NCI-H460 (cell line): ENCODE measurements around the gene CREB3L1. TPM values are rescaled to one million over a fixed set of nuclear protein-coding genes. Genes with fewer than 3 reads are reported as not detected.

Source experiments
- DNase-seq: peaks from one replicate; pipeline ENCODE4 v3.0.0-alpha.2; 2016; ENCODE audit warnings: low read depth; ENCODE audit errors: extremely low read depth
- polyA plus RNA-seq: library from polyadenylated mRNA; depleted of rRNA; stranded (reverse); fragments of >200 nt; gene quantifications from 2 replicates; pipeline ENCODE4 v1.2.3, GENCODE V29; 2014; cell fraction: nucleus; rRNA removed
- total RNA-seq: library from RNA; depleted of rRNA; stranded (reverse); fragments of >200 nt; shearing (Covaris generic); gene quantifications from 2 replicates; pipeline ENCODE4 v1.2.3, GENCODE V29; 2014; rRNA removed

CREB3L1 gene, protein sequence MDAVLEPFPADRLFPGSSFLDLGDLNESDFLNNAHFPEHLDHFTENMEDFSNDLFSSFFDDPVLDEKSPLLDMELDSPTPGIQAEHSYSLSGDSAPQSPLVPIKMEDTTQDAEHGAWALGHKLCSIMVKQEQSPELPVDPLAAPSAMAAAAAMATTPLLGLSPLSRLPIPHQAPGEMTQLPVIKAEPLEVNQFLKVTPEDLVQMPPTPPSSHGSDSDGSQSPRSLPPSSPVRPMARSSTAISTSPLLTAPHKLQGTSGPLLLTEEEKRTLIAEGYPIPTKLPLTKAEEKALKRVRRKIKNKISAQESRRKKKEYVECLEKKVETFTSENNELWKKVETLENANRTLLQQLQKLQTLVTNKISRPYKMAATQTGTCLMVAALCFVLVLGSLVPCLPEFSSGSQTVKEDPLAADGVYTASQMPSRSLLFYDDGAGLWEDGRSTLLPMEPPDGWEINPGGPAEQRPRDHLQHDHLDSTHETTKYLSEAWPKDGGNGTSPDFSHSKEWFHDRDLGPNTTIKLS
- total RNA-seq: 0.12 and 1.7 TPM in 2 replicates
- not detected in 2 replicates for polyA plus RNA-seq

DNA sequence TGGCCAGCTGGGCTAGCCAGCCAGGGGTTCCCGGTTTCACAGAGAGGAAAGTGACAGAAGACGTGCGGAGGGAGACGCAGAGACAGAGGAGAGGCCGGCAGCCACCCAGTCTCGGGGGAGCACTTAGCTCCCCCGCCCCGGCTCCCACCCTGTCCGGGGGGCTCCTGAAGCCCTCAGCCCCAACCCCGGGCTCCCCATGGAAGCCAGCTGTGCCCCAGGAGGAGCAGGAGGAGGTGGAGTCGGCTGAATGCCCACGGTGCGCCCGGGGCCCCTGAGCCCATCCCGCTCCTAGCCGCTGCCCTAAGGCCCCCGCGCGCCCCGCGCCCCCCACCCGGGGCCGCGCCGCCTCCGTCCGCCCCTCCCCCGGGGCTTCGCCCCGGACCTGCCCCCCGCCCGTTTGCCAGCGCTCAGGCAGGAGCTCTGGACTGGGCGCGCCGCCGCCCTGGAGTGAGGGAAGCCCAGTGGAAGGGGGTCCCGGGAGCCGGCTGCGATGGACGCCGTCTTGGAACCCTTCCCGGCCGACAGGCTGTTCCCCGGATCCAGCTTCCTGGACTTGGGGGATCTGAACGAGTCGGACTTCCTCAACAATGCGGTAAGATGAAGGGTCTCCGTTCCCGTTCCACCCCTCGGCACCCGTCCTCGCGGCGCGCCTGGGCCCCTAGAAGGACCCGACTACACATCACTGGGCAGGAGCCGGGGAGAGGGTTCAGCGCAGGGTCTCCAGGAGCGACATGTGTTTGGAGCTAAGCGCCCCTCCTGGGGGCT lies at the start of gene CREB3L1:
Gene CREB3L1, plus strand, starts transcription at position 41 of the 765 bp plus-strand sequence. Its CDS starts 450 bp downstream, at position 491.
- no peak for DNase-seq

DNA sequence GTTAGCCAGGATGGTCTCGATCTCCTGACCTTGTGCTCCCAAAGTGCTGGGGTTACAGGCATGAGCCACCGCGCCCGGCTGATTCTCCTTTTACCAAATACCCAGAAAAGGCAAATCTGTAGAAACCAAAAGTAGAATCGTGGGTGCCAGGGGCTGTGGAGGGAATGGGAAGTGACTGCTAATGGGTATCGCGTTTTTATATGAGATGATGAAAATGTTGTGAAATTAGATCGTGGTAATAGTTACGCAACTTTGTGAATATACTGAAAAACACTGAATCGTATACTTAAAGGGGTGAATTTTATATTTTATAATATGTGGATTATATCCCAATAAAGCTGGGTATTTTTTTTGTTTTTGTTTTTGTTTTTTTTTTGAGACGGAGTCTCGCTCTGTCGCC lies 48.2 kb upstream of the CREB3L1 start:
- no peak for DNase-seq

DNA sequence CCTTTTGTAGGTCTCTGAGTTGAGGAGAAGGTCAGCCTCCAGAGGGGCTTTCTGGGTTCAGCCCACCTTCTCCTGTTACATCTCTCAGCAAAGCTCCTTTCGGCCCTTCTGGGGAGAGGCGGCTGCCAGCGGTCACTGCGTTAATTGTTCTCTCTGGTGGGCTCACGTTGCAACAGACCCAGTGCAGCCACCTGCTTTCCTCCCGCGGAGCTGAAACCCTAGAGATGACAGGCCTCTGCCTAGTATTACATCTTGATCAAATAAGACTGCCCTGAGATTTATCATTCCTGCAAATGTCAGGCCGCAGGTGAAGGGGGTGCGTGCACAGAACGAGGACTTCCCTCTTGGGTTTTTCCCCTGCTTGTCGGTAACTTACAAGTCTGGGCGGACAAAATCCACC lies 43.2 kb upstream of the CREB3L1 start:
- DNase-seq: no peak

DNA sequence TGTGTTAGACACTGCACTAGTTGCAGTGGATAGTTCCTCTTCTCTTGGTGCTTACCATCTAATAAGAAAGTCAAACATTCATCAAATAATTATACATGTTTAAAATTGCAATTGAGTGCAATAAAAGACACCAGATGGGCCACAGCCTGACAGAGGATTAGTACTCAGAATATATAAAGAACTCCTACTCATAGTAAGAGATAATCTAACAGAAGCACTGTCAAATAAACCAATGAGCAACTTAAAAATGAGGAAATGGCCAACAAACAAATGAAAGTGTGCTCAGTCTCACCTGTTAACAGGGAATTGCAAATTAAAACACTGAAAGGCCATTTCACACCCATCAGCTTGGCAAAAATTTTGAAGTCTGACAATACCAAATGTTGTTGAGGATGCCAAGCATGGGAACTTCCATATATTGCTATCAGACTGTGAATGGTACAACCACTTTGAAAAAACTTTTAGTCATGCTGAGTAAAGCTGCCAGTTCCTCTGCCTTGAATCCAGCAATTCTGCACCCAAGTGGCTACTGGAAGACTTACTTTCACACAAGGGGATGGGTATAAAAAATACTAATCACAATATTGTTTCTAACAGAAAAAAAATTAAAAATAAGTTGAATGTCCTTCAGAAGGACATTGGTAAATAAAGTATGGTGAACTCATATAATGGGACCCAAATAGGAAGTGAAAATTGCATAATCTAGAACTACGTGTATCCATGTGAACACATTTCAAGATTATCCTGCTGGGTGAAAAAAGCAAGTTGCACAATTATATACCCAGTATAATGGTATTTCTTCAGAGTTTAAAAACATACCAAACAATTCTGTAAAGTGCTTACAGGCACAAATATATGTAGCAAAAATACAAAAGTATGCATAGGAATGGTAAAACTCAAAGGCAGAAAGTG lies 41.4 kb upstream of the CREB3L1 start:
- no peak for DNase-seq

DNA sequence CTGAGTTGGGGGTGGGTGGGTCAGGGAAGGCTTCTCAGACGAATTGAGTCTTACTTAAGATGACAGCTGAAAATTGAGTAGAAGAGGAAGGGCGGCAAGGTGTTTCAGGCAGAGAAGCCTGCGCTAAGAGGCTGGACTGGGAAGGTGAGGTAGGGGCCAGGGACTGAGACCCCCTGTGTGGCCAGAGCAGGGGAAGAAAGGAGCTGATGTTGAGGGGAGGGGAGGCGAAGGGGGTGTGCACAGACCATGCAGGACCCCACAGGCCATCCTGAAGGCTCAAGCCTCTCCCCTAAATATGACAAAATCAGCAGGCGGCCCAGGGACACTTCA lies 40.6 kb upstream of the CREB3L1 start:
- no peak for DNase-seq

DNA sequence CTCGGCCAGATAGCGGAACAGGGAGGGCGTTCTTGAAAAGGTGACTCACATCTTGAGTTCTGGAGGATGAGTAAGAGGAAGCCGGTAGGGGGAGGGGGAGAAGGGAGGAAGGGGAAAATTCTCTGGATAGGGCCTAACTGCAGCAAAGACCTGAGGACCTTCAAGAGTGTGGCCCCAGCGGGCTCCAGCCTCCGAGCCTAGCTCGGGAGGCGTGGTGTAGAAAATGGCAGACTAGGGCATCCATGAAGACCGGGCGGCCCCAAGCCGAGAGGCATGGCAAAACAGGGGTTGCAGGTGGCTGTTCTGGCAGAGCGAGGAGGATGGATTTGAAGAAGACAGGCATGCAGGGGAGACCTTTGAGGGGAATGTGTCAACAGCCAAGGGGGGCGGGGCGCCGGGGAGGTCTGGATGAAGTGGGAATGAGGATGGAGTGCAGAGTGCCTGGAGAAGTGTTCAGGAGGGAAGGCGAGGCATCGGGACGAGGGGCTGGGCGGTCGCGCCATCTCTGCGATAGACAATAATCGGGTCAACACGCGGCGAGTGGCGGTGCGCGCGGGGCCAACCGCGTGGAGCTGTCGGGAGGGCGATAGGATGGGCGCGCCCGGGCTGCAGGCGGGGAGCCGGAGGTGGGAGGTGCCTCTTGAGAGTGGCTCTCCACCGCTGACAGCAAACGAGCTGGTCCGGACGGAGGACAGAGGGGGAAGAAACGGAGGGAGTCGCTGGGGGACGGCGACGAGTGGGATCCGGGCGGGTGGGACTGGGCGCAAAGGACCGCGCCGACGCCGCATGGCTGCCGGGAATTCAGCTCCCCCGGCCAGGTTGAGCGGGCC lies 40.0 kb upstream of the CREB3L1 start:
- DNase-seq: peak; percentile 79

DNA sequence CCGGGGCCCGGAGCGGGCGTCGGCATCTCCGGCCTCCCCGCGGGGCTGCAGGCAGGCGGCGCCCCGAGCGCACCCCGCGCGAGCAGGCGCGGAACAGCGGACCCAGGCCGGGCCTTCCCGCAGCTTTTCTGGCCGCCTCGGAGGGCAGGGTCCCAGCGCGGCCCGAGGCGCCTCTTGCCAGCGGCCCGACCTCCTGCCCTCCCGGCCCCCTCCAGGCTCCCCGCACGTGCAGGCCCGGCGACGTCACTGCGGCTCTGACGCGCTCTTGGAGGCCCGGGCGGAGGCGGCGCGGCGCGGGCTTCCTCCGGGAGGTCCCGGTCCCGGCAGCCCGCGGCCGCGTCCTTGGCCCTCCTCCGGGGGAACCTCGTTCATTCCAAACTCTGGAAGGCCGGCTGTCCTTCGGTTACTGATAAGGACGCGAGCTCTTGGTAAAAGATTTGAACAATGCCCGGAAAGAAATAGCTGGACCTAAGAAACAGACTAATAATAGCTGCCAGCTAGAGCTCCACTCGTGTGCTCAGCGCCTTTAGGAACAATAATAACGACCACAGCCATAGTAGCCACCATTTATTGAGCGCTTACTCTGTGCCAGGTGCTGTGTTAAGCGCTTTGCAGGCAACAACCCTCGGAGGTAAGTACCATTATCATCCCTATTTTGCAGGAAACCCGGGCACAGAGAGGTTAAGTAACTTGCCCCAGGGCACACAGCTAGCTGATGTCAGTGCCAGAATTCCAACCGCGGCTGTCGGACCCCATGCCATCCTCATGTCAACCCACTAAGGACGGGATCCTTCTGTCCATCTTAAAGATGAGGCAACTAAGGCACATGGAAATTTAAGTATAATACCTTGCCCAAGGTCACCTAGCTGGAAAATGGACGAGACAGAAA lies 39.1 kb upstream of the CREB3L1 start:
- no peak for DNase-seq

DNA sequence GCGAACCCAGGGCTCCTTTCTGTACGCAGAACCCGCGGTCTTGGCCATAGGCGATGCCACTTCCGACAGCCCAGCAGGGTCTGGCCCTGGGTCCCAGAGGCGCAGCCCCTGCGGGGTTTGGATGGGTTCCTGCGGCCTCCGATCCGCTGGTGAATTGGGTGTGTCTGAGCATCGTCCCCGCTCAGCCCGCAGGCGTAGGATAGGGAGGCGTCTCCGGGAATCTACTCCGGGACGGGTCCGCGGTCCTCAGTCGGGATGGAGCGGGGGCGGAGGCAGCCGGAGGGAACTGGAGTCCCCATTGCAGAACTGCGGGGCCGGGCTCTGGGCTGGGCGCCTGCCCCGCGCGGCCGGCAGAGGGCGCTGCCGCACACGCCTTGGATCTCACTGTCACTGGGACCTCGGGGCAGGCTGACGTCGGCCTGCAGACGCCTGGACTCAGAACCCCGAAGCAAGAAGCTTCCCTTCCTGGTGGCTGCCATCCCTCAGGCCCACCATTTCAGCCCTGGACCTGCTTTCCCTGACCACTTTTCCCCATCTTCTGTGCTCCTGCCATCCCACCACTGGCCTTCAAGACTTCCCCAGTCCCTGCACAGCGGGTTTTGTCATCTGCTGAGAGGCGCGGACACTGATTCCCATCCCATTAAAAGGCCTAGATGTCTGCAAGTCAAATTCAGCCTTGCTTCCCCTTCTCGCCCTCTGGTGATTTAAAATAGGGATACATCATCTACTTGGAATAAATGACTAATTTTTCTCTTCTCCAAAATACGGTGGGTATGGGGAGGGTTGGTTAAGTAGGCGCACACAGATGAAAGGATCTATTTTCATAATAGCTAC lies 38.3 kb upstream of the CREB3L1 start:
- peak; percentile 74 for DNase-seq

DNA sequence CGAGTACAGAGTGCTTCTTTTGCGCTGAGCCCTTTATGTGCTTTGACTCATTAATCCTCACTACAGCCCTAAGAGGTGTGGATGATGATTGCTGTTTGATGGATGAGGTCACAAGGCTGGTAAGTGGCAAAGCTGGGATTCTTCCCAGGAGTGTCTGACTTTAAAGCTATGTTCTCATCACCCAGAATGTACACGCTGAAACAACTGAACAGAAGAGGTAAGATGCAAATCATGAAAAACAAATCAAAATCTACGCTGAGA lies 37.7 kb upstream of the CREB3L1 start:
- no peak for DNase-seq

DNA sequence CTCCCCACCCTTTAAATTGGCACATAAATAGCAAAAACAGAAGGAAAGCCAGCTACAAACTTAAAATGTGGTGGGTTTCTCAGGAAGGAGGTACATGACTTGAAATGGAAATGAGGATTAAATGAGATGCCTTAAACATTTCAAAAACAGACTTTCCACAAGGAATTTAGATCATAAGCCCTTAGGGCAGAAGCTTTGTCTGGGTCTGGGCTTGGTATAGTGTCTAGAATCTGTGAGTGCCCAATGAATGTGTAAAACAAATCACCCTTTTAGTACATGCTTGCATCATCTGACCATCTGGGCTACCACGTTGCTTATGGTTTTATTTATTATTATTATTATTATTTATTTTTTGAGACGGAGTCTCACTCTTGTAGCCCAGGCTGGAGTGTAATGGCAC lies 37.1 kb upstream of the CREB3L1 start:
- DNase-seq: no peak

DNA sequence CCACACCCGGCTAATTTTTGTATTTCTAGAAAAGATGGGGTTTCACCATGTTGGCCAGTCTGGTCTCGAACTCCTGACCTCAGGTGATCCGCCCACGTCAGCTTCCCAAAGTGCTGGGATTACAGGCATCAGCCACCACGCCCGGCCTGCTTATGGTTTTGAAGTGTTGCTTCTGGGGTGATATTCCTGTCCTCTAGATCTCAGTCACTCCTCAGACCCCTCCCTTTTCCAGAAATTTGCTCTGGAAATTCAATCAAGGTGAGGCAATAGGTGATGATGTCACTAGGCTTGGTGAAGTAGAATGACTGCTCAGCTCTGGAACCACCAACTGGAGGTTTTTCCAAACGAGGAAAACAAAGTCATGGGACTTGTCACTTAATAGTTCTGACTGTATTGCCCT lies 36.6 kb upstream of the CREB3L1 start:
- DNase-seq: no peak

DNA sequence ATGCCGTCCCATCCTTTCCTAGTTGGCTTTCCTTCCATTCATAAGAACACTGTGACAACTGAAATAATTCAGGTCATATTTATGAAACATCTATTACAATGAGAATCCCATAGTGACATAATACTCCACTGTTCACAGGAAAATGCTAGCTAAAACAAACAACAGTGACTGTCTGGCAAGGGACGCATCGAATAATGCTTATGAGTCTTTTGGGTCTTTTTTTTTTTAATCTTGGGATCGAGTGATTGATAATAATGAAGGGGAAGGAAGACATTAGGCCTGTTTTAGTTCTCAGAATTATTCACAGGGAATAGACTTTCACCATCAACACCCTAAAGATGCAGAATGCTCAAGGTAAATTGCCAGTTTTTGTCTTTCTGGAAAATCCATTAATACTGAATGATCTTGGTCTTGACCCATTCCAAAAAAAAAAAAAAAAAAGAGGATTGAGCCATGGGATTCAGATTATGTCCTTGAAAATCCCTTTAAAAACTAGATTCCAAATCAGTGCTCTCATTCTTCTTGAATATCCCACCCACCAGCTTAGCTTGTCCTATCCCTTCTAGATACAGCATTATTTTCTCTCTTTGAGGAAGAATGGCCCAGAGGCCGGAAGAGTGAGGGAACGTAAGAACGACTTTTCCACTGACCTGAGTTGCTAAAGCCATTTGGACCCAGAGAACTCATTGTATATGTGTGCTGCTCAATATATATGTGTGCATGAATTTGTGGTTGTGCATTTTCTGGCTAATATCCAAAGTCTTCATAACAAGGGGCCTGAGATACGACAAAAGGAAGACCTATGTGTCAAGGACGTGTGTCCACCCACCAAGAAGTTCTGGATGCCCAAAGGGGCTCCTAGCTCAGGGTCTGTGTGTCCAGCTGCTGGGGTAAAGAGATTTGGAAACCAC lies 35.2 kb upstream of the CREB3L1 start:
- no peak for DNase-seq

DNA sequence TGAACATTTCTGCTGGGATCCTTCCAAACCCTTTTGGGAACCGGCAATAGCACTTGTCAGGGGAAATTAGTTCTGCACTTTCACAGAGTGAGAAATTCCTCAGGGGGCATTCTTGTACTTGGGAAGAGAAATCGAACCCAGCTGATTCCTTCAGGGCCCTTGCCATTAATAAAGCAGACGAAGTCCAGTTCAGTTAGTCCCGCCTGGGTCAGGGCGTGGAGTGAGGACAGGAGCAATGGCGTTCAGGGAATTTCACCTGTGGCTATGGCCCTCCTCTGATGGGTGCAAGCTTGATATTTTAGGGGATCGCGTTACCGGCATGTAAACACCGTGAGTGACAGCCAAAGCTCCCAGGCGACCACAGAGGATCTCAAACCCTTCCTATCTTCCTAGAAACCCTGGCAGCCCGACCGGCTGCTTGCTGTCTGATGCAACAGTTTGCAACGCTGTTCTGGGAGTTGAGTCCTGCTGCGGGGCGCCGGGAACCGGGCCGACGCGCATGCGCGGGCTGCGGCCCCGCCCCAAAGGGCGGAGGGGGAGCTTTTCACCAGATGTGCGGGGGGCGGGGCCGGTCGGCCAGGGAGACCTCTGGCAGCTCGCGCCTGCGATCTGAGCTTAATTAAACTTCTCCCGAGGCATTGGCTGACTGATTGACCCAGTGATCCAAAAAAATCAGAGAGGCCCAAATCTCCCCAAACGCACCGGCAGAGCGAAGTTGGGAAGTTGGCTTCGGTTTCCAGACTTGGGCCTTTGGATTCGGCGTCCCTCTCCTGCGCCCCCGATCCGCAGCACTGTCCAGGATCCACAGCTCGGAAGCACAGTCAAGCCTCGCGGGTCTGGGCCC lies 34.3 kb upstream of the CREB3L1 start:
- DNase-seq: peak; percentile 95

DNA sequence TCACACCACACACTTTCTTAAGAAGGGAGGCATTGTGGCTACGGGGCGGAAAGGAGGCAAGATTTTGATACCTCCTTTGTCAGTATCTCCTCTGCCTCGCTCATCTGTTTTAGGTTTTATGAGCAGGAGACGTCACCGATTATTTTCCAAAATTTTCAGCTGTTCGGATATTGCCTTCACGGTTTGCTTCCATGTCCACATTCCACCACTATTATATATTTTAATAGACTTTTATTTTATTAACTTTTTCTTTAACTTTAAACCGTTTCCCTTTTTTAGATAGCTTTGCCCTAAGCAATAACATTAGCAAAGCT lies 33.7 kb upstream of the CREB3L1 start:
- no peak for DNase-seq

DNA sequence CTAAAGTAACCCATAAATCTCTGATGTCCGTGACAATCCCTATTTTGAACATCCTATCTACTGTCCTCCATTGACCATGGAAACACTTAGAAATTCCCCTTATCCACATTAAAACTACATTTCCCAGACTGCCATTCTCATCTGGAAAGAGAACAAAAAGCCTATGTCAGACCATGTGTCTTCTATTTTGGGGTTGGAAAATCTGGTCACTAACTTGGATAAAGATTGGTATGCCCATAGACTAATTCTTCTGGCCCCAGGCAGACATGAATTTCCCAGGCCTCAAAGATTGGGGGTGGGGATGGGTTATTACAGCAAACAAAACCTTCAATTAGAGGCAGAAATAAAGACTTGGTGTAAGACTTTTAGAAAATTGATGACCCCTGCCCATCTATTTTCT lies 30.9 kb upstream of the CREB3L1 start:
- DNase-seq: no peak

DNA sequence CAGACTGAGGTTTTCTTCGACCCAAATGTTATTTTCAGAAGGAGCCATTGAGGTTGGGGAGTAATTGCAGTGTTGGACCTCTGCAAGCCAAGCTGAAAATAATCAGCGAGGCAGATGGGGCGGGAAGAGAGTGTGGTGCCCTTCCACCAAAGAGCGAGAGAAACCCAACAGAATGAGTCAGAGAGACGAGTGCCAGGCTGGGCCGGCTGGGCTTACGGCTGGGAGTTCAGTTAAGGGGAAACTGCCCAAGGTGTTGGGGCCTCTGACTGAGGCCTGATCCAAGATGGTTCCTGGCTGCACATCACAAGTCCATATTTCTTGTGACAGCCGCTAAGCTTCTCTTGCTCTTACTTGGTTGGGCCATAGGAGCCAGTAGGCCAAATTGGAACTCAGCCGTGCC lies 30.4 kb upstream of the CREB3L1 start:
- no peak for DNase-seq
